Measurements from ENCODE around the gene SLC18B1. TPM values are rescaled to one million over a fixed set of nuclear protein-coding genes. Genes with fewer than 3 reads are reported as not detected.

SLC18B1 gene
- total and polyA plus RNA-seq, 9 donors, result 3.2 to 15.2 (median 9.7) TPM

DNA sequence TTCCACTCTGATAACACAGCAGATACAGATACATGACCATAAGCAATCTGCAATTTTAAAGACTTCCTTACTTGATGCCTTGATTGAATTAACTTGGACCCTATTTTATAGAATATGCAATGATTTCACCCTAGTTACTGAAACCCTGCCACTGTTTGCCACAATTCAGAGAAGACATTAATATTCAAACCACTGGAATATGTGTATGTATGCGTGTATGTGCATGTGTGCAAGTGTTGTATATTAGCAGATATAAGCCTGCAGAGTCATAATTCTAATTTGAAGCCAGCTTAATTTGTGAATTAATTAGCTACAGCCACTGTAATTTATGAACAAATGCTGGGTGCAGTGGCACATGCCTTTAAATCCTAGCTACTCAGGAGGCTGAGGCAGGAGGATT, 50.0 kb downstream of the SLC18B1 start:
- no peak overlapping the region for H3K27ac ChIP-seq
- DNase-seq, result no peak
- 88 to 93% (median 90%) methylated on average over 1 of the region's 1 CpG for WGBS, 3 donors
- no peaks in the 10 kb centered on the region for H3K27me3 ChIP-seq
- H3K9me3 ChIP-seq, result no peaks in the 10 kb centered on the region
- H3K4me1 ChIP-seq (ENCODE audit: insufficient read depth), result no peaks in the 10 kb centered on the region
- intact Hi-C loops (cut with DNase I), result no loop called here
- TF ChIP-seq EP300 (IDR thresholded peaks at IDR 0.05) (no peak), POLR2A (IDR thresholded peaks at IDR 0.05) (no peak)
- TF ChIP-seq, protein P1, sequence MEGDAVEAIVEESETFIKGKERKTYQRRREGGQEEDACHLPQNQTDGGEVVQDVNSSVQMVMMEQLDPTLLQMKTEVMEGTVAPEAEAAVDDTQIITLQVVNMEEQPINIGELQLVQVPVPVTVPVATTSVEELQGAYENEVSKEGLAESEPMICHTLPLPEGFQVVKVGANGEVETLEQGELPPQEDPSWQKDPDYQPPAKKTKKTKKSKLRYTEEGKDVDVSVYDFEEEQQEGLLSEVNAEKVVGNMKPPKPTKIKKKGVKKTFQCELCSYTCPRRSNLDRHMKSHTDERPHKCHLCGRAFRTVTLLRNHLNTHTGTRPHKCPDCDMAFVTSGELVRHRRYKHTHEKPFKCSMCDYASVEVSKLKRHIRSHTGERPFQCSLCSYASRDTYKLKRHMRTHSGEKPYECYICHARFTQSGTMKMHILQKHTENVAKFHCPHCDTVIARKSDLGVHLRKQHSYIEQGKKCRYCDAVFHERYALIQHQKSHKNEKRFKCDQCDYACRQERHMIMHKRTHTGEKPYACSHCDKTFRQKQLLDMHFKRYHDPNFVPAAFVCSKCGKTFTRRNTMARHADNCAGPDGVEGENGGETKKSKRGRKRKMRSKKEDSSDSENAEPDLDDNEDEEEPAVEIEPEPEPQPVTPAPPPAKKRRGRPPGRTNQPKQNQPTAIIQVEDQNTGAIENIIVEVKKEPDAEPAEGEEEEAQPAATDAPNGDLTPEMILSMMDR (IDR thresholded peaks at IDR 0.05), result no peak
- H3K4me3 ChIP-seq, result no peak overlapping the region
- no peaks in the 10 kb centered on the region for H3K36me3 ChIP-seq

DNA sequence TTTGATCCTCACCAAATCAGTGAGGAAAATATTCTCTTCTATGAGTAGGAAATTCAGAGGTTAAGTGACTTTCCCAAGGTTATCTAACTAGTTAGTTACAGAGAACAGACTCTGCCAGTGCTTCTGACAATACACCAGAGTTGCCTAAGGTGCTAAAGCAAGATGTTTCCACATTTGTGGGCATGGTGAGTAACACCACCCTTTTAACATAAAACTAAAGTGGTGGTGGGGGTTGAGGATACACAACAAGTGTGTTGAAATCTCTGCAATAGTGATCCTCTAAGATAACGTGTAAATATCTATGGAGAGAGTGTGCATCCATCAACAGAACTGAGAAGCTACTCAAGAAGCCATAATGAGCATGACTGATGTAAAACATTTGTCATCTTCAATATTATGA, 52.4 kb downstream of the SLC18B1 start:
- WGBS, 3 donors, result 65 to 90% (median 66%) methylated on average over 1 of the region's 1 CpG
- H3K4me1 ChIP-seq (ENCODE audit: insufficient read depth), result no peaks in the 10 kb centered on the region
- no peaks in the 10 kb centered on the region for H3K27me3 ChIP-seq
- DNase-seq, result no peak
- intact Hi-C loops (cut with DNase I), result no loop called here
- H3K27ac ChIP-seq, result no peak overlapping the region
- H3K36me3 ChIP-seq, result no peaks in the 10 kb centered on the region
- H3K4me3 ChIP-seq, result no peak overlapping the region
- no peaks in the 10 kb centered on the region for H3K9me3 ChIP-seq
- TF ChIP-seq, protein P1 (IDR thresholded peaks at IDR 0.05), result no peak

DNA sequence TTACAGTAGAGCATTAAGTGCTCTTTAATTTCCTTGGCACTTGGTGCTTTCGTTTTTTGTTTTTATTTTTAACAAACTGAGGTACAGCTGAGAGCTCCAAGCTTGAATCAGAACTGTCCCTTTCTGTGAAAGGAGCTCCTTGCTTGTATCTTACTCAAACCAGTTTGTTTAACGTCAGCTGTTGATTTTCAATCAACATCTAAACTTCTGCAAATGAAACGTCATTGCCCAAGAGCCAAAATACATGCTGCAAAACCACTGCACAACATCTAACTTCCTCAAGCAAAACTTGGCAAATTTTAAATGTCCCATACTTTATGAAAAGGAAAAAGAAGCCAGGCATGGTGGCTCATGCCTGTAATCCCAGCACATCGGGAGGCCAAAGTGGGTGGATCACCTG, 55.9 kb downstream of the SLC18B1 start:
- intact Hi-C loops (cut with DNase I), result no loop called here
- Histone ChIP-seq H3K4me3 (no peak overlapping the region), H3K36me3 (no peaks in the 10 kb centered on the region), H3K27me3 (no peaks in the 10 kb centered on the region), H3K9me3 (no peaks in the 10 kb centered on the region), H3K27ac (no peak overlapping the region), H3K4me1 (ENCODE audit: insufficient read depth) (no peaks in the 10 kb centered on the region)
- 58 to 71% (median 64%) methylated on average over 4 of the region's 4 CpGs for WGBS, 3 donors
- DNase-seq, result no peak
- TF ChIP-seq POLR2A (IDR thresholded peaks at IDR 0.05) (no peak), EP300 (IDR thresholded peaks at IDR 0.05) (no peak)
- TF ChIP-seq, protein P1 (IDR thresholded peaks at IDR 0.05), result no peak

DNA sequence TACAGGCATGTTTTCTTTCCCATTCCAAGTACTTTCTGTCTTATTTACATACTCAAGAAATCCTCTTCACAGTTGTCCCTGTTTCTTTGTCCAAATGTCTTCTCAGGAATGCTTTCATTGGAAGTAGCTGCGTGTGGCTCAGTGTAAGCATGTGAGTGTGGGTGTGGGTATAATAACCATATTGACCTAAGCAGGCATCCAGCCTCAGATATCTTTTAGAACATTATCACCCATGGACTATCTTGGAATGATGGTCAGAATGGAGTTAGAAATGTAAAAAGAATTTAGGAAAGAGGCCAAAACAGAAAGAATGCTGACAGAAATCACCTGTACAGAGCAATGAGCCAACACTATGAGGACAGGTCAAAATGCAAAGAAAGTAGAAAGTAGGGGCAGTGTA, 57.2 kb downstream of the SLC18B1 start:
- TF ChIP-seq, protein P1 (IDR thresholded peaks at IDR 0.05), result no peak
- no peak for TF ChIP-seq EP300 (IDR thresholded peaks at IDR 0.05)
- TF ChIP-seq POLR2A (IDR thresholded peaks at IDR 0.05), result no peak
- Histone ChIP-seq H3K27ac (no peak overlapping the region), H3K4me1 (ENCODE audit: insufficient read depth) (no peaks in the 10 kb centered on the region), H3K36me3 (no peaks in the 10 kb centered on the region), H3K4me3 (no peak overlapping the region), H3K9me3 (no peaks in the 10 kb centered on the region), H3K27me3 (no peaks in the 10 kb centered on the region)
- 11 to 31% (median 25%) methylated on average over 1 of the region's 1 CpG for WGBS, 3 donors
- intact Hi-C loops (cut with DNase I), result no loop called here
- DNase-seq, result no peak

DNA sequence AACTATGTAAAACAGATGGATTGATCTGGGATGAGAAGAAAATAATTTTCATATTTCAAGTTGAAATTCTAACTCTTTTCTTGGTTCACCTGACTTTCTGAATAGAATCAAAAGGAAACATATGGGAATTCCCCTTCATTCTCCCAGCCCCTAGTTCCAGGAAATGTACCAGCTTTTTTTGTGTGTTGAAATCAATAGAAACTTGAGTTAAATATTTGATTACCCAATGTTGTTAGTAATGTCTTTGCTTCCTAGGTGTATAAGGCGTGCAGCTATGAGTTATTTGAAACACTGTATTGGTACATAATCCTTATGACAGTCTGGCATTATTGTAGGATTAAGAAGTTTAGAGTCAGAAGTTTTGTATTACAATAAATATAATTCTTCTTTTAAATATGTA, 62.2 kb downstream of the SLC18B1 start:
- H3K9me3 ChIP-seq, result no peaks in the 10 kb centered on the region
- intact Hi-C loops (cut with DNase I), result no loop called here
- H3K4me3 ChIP-seq, result no peak overlapping the region
- DNase-seq, result no peak
- WGBS, 3 donors, result 78 to 81% (median 79%) methylated on average over 1 of the region's 1 CpG
- TF ChIP-seq EP300 (IDR thresholded peaks at IDR 0.05) (no peak), POLR2A (IDR thresholded peaks at IDR 0.05) (no peak)
- TF ChIP-seq, protein P1 (IDR thresholded peaks at IDR 0.05), result no peak
- no peaks in the 10 kb centered on the region for H3K27me3 ChIP-seq
- no peak overlapping the region for H3K27ac ChIP-seq
- H3K36me3 ChIP-seq, result no peaks in the 10 kb centered on the region
- no peaks in the 10 kb centered on the region for H3K4me1 ChIP-seq (ENCODE audit: insufficient read depth)
